NCI-H774 (cell line): ENCODE measurements around the gene ABHD6.
"Not testable (repeated sequence)": the region's sequence is repeated elsewhere in the genome, so short reads cannot be mapped to it uniquely, and the experiment has no call there.

Experiments used
- DNase-seq: peaks from one replicate; lab custom pipeline; 2025; lab: John Stamatoyannopoulos, UW

ABHD6 gene

DNA sequence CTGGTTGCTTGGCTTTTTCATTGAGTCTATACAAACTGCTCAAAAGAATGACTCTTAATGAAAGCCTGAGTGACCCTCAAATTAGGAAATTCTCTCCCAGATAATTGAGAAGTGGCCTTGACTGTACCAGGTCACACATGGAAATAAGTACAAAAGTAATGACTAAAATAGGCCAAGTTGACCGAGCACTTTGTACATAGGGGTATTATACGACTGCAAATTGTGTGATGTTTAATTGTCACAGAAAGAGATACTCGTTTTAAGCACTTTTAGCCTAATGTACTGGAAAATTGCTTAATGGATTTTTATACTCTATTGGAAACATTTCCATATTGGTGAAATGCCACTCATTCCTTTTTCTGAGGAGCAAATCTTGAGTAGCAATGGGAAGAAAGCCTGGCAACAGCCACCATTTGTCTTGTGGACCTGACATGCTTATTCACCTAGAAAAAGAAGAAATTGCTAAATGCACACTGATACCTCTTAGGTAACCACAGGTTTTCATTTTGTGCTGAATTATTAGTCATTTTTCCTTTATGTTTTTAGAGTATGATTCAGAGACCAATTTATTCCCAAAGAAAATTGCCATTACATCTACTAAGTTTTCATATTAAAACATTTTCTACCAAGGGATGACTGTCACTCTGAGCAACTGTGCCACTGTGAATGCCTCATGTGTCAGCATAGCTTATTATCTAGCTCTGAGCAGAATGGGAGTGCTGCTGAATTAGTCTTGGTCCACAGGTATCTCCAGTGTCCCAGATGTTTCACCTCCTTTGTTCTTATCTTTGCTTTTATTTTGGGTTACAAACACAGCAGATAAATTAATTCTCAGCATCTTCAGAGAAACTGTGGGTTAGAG lies 86.2 kb downstream of the ABHD6 start:
- no peak for DNase-seq

DNA sequence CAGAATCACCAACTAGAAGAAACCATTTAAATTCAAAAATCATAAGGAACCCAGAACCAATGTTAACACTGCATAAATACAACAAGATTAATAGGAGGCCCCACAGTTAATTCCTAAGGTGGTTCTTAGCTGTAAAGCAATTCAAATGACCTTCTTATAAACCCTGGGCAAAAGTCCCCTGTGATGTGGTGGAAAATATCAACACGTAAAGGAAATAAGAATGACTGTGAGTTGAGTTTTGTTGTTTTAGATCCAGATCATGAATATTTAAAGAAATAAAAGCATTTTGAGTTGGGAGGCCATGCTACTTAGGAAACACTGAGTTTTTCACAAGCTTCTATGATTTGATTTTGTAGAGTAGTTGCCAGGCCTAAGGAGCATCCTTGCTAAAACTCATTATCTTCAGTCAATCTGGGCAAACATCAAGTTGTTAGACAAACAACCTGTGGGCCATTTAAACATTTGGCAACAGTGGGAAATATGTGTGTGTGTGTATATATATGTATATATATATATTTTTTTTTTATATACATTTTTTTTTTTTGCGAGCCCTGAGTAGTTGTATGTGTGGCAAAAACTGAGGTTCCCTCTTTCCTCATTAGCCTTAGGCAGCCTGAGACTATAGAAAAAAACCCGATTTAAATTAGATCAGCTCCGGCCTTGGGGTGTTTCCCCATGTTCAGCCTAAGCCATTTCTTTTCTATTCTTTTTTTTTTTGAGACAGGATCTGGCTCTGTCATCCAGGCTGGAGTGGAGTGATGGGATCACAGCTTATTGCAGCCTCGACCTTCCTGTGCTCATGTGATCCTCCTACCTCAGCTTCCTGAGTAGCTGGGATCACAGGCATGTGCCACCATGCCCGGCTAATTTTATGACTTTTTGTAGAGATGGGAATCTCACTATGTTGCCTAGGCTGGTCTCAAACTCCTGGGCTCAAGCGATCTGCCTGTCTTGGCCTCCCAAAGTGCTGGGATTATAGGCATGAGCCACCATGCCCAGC lies 87.1 kb downstream of the ABHD6 start:
- no peak for DNase-seq

DNA sequence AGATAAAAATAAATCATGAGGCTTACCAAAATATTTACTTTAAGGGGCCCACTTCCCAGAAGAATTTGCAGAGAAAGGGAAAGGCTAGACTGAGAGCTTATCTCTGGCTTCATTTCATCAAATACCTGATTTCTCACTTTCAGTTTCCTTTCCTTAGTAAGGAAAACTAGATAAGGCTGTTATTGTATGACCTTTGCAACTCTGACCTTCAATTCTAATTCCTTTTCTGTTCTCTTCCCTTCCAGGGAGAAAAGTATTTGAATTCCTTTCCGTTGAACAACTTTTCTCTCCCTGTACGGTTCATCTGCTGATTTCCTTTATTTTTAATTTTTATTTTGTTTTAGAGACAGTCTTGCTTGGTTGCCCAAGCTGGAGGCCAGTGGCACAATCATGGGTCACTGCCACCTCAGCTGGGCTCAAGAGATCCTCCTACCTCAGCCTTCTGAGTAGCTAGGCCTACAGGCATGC lies 88.0 kb downstream of the ABHD6 start:
- DNase-seq: no peak

DNA sequence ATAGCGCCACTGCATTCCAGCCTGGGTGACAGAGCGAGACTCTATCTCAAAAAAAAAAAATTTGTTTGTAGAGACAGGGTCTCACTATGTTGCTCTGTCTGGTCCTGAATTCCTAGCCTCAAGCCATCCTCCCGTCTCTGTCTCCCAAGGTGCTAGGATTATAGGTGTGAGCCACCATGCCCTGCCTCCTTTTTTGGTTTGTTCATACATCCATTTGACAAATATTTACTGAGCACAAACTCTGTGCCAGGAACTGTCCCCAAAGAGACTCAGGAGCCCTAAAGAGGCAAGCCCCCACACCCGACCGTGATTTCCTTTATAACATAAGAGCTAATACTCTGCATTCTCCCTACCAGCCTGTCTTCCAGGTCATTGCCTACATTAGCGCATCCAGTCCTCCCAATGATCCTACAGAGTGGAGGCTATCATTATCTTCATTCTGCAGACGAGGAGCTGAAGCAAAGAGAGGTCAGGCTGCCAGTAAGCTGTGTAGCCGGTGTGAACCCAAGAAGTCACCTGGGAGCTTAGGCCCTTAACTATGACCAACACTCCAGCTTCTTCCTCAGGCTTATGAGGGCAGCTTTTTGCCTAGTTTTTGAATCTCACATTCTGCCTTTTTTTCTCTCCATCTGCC lies 88.8 kb downstream of the ABHD6 start:
- DNase-seq: no peak

DNA sequence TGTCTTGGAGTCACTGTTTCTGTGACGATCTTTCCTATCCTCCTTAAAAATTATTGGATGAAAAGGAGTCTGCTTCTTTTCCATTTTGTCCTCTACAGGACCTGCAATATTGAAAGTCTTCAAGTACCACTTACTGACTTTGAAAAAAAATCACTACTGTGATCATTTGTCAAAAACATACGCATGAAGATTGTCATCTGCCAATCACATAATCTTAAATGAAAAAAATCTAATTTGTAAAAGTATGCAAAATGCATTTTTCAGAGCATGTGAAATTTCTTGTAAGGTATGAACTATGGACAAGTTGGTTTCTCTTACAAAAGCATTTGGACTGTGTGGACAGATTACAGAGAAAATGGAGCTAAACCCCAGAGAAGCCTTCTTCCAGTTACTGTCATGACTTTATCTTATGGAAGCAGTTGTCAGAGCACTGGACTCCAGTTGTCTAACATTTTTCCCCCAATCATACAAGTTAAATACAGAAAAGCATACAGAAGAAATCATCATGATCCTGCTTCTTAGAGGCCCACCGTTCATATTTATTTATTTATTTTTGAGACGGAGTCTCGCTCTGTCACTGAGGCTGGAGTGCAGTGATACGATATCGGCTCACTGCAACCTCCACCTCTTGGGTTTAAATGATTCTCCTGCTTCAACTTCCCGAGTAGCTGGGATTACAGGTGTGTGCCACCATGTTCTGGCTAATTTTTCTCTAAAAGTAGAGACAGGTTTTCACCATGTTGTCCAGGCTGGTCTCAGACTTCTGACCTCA lies 91.7 kb downstream of the ABHD6 start:
- no peak for DNase-seq

DNA sequence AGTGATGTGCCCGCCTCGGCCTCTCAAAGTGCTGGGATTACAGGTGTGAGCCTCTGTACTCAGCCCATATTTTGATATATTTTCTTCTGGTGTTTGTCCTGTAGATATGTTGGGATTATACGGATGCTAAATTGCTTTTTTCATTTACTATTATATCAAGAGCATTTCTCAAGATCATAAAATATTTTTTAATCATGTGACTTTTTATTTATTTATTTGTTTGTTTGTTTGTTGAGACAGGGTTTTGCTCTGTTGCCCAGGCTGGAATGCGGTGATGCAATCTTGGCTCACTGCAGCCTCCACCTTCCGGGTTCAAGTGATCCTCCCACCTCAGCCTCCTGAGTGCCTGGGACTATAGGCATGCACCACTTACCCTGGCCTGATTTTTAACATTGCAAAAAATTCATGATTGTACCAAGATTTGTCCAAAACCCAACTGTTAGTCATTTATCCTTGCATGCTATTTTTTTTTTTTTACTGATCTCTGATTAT lies 92.4 kb downstream of the ABHD6 start:
- DNase-seq: no peak

DNA sequence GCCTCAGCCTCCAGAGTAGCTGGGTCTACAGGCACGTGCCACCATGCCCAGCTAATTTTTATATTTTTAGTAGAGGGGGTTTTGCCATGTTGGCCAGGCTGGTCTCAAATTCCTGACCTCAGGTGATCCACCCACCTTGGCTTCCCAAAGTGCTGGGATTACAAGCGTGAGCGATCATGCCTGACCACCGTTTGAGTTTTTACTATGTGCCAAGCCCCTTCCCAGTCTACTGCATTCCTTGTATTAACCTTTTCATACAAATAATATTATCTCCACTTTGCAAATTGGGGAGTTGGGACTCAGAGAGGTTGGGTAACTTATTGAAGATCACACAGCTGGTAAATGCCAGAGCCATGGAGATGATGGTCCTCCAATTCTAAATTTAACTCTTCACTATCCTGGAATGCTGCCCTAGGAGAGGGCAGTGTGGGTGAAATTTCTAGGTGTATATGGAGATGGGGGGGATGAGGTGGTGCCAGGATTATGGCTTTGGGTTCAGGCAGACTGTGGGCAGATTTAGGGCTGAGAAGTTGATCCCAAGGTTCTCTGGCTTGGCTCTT lies 94.1 kb downstream of the ABHD6 start:
- DNase-seq: no peak

DNA sequence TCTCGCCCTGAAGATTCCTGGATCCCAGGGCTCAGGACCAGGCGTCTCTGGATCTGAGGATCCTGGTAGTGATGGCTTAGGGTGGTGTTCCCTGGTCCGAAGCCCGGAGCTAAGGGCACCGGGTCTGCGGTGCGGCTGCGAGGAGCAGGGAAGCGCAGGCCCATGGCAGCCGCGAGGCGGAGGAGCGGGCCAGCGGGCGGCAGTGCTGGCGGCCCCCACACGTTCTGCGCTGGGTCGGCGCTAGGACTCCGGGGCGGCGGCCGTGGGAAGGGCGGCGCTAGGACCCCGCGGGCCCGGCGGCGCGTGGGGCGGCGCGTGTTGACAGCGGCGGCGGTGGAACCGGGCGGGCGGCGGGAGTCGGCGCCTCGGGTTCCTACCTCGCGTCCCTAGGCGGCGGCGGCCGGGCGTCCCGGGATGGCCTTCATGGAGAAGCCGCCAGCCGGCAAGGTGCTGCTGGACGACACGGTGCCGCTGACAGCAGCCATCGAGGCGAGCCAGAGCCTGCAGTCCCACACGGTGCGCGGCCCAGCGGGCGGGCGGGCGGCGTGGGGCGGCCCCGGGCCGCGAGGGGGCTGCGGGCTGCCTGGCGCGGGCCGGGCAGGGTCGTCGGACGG lies 95.1 kb downstream of the ABHD6 start, which contains the start of gene PXK:
PXK (plus strand) TSS at position 318 of the 614 bp plus-strand sequence; CDS start at position 415, 97 bp downstream.
- DNase-seq: no peak

DNA sequence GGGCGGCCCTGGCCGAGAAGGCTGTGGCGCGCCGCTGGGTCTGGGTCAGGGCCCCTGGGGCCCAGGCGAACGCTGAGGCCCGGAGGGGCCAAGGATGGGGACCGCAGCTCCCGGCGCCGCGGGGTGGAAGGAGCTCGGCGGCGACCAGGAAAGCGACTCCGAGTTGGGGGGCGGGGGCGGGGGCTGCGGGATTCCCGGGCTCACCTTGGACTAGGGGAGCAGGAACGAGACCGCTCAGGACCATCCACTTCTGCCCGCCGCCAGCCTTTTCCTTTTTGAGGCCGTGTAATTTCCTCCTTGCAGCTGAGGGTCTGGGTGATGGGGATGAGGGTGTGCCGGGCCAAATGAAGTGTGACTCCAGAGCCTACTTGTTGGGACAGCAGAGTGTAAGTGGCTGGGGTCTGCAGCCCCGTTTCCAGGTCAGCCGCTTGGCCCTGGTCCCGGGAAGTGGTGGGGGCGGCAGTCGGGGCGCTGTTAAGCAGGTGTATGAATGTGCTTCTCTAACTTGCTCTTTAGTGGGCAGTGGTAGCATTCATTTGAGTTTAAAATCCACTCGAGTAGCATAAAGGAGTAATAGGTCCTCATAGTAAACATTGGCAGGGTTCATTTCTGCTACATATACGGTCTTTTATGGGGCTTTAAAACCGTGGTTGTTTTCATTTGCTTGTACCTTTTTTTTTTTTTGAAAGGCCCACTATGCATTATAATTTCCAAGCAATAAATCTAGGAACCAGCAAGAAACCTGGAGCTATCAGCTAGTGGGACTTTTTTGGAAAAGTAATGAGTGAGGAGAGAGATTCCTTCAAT lies 95.8 kb downstream of the ABHD6 start:
- DNase-seq: no peak

DNA sequence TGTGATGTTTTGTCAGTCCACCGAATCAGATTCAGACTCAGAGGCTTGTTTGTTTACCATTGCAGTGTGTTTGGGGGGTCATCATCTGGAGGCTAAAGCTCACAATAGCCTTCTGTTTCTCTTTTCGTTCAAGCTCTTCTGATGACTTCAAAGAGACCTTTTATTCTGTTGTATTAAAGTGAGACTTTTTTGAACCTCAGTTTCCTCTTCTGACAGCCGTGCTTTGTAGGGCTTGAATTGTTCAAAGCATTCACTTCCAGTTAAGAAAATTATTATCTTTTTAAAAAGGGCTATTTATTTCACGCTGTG lies 96.4 kb downstream of the ABHD6 start:
- DNase-seq: no peak

DNA sequence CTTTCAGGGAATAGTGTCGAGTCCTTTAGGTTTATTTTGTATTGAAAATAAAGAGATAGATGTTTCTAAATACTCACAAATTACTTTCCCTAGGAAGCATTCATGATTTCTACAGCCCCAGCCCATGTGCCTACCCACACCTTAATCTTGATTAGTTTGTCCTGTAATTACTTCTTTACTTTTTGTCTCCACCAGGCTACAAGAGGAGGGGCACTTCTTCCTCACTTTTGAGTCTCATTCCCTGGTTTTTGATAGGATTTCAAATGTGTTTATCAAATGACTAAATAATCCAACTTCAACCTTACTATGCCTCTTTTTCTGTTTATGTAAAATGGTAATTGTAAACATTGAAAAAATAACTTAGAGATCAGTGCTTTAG lies 96.9 kb downstream of the ABHD6 start:
- no peak for DNase-seq

DNA sequence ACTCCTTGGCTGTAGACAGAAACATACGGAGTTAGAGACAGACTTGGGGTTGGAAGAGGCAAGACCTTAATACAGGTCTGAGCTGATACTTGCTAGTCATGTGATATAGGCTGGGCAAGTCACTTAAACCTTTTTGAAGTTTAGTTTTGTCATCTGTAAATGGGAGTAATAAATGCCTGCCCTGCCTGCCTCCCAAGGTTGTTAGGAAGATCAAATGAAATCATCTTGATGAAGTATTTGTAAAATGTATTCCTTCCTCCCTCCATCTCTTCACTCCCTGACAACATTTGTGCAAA lies 98.0 kb downstream of the ABHD6 start:
- DNase-seq: no peak

DNA sequence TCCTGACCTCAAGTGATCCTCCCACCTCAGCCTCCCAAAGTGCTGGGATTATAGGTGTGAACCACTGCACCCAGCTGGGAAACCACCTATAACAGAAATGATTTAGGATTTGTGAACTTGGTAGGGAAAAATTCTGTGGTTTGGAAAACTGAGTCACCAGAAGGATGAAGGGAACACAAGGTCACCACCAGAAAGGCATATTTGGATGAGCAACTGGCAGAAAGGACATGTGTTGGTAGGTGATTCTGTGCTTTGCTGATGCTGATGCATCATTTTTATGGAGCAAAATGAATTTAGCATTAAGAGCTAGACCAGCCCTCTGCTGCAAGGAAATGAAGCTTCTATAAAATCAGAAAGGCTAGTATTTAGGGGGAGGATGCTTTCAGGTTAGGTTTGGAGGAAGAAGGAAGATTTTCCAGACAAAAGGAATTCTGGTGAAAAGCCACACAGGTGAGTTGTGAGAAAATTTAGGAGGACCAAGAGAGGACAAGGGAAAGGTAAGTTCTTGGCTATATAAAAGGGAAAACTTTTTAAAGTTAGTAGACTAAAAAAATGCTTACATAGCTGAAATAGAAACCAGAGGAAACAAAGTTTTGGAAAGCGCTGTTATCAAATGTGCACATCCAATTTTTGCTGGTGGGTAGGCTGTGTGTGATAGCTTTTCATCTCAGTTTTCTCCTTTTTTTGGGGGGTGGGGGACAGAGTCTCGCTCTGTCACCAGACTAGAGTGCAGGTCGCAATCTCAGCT lies 98.7 kb downstream of the ABHD6 start:
- no peak for DNase-seq

DNA sequence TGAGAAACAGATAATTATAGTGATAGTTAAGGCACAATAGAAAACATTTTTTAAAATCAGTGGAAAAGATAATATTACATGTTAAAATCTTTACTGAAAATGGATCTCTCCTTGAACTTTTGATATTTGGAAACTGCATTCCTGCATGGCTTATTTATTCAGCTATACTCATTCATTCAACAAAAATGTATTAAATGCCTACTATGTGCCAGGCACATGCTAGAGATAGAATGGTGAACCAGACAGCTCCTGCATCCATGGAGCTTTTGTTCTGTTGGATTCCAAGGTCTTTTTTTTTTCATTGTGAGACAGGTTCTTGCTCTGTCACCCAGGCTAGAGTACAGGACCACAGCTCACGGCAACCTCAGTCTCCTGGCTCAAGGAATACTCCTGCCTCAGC lies 99.6 kb downstream of the ABHD6 start:
- DNase-seq: no peak

DNA sequence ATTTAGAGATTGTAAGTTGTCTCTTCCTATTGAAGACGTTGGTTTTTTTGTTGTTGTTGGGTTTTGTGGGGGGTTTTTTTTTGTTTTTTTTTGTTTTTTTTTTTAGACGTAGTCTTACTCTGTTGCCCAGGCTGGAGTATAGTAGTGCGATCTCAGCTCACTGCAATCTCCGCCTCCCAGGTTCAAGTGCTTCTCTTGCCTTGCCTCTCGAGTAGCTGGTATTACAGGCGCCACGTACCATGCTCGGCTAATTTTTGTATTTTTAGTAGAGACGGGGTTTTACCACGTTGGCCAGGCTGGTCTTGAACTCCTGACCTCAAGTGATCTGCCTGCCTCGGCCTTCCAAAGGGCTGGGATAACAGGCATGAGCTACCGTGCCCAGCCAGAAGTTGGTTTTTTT lies 101.6 kb downstream of the ABHD6 start:
- not testable (repeated sequence) for DNase-seq

DNA sequence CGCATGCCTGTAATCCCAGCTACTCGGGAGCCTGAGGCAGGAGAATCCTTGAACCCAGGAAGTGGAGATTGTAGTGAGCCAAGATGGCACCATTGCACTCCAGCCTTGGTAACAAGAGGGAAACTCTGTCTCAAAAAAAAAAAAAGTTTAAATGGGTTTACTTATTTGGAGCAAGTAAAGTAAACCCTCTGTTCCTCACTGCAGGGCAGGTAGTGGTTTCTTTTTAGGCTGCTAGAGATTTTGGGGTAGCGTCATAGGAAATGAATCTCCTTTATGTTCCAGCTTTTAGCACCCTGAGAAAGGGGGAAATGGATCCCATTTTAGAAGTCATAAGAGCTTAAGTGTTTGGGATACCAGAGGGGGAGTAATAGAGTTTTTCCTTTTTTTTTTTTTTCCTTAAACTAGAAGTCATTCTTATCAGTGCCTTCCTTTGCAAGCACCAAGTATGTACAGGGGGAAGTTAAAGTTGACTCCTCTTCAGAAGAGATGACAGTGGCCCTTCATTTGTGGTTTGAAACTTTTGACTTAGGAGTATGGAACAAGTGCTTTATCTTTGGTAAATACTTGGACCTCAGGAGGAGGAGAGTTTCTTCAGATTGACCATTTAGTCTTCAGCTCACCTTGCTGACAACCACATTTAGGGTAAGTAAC lies 103.1 kb downstream of the ABHD6 start:
- DNase-seq: no peak

DNA sequence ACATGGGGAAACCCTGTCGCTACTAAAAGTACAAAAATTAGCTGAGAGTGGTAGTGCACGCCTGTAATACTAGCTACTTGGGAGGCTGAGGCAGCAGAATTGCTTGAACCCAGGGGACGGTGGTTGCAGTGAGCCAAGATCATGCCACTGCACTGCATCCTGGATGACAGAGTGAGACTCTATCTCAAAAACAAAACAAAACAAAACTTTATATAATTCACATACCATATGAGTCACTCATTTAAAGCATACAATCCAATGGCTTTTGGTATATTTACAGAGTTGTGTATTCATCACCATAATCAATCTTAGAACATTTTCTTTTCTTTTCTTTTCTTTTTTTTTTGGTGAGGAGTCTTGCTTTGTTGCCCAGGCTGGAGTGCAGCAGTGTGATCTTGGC lies 103.8 kb downstream of the ABHD6 start:
- no peak for DNase-seq

DNA sequence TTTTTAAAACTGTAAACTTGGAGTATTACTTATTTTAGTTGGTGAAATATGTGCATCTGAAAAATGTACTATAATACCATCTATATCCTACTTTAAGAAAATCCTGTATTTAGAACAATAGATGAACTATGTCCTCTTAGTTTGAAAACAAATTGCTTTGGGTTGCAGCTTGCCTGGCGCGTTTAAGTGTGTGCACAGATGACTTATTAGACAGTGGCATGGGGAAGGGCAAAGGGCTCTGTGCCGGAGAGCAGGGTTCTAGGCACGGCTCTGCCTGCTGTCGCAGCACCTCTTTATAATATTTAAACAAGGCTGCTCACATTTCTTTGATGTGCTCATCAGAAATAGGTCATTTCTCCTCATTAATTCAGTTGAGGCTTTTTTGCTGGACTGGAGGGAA lies 105.1 kb downstream of the ABHD6 start:
- no peak for DNase-seq
